Breast epithelium (tissue), 4 donors: ENCODE results near the gene SPEN. TPM values are rescaled to one million over a fixed set of nuclear protein-coding genes. Genes with fewer than 3 reads are reported as not detected.
A peak's percentile ranks its signal among the peaks of the same experiment; 100 is the strongest.

Source experiments
- DNase-seq, 2 donors: peaks; one replicate each; pipeline ENCODE4 v3.0.0-alpha.2; 2019; ENCODE audit warnings: low spot score in 2 of 2
- H3K27ac ChIP-seq, 2 donors: fragments of 200-600 bp; sonication (generic) in 1 of 2; one replicate each; pipeline ENCODE4 v1.5.1; 2016 to 2019; ENCODE audit warnings: mild to moderate bottlenecking in 1 of 2
- H3K27me3 ChIP-seq, 2 donors: fragments of 200-600 bp; sonication (generic) in 1 of 2; one replicate each; pipeline versions ENCODE4 v1.5.1 to v1.6.0; 2017 to 2019; ENCODE audit warnings: control low read depth in 1 of 2, mild to moderate bottlenecking in 1 of 2
- H3K36me3 ChIP-seq: fragments of 200-600 bp; one replicate; pipeline ENCODE4 v1.5.1; 2019
- H3K4me1 ChIP-seq, 2 donors: fragments of 200-600 bp; sonication (generic); one replicate each; pipeline ENCODE4 v1.5.1; 2016 to 2019; ENCODE audit warnings: control low read depth in 1 of 2
- H3K4me3 ChIP-seq, 3 donors: fragments of 200-600 bp; sonication (generic); 1 replicate in 2 of 3; 2 replicates in 1 of 3; pipeline ENCODE4 v1.5.1; 2016 to 2019; ENCODE audit warnings: mild to moderate bottlenecking in 3 of 3, moderate library complexity in 2 of 3
- H3K9me3 ChIP-seq, 2 donors: fragments of 200-600 bp; sonication (generic) in 1 of 2; one replicate each; pipeline ENCODE4 v1.5.1; 2016 to 2019; ENCODE audit warnings: control low read depth in 1 of 2
- POLR2A ChIP-seq: fragments of 450-650 bp; IDR thresholded peaks from one replicate; pipeline ENCODE4 v1.6.1; 2016; ENCODE audit warnings: antibody characterized with exemption, mild to moderate bottlenecking, moderate library complexity
- POLR2AphosphoS5 ChIP-seq, 3 donors: sonication (generic); formaldehyde crosslinking; IDR thresholded peaks; one replicate each; pipeline ENCODE4 v1.6.1; 2017; ENCODE audit warnings: antibody characterized with exemption in 3 of 3
- intact Hi-C: fragments of 100-400 bp; cut with DNase I; formaldehyde crosslinking; loops from one replicate; pipeline ENCODE4 v1.15.1; 2023; ENCODE audit warnings: low total_unique reads
- total RNA-seq, 3 donors: library from RNA; depleted of rRNA; stranded (reverse); fragments of >200 nt; gene quantifications; one replicate each; pipeline ENCODE4 v1.1.0, GENCODE V29; 2016
- TF ChIP-seq, protein P1 (sequence below), 3 donors: fragments of 450-650 bp; IDR thresholded peaks; one replicate each; pipeline ENCODE4 v1.5.1; 2016 to 2017; ENCODE audit warnings: antibody characterized with exemption in 3 of 3, mild to moderate bottlenecking in 3 of 3, moderate library complexity in 3 of 3

The SPEN gene
- total RNA-seq, 3 donors from 2014 or later = 46.9 to 56.6 (median 51.2) TPM

DNA sequence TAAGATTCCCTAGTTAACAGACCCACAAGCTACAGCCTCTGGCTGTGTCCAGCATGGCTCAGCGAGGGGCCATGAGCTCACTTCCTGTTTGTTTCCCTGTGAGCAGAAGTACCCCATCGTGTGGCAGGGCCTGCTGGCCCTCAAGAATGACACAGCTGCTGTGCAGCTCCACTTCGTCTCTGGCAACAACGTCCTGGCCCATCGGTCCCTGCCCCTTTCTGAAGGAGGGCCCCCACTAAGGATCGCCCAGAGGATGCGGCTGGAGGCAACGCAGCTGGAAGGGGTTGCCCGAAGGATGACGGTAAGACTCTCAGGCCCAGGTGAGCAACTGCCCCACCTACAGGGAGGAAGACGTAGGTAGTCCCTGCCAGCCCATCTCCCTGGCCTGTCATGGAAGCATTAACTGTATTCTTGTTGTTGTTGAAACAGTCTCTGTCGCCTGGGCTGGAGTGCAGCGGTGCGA lies 90.2 kb downstream of the SPEN start:
- Histone ChIP-seq H3K36me3 (peaks cover 7% of the 10 kb centered on the region), H3K9me3 (no peaks in the 10 kb centered on the region), H3K27ac (peak overlapping the region; percentile 13 to 69), H3K4me1 (peaks cover 0 to 7% of the 10 kb centered on the region in 2 donors), H3K4me3 (no peak overlapping the region), H3K27me3 (no peaks in the 10 kb centered on the region)
- DNase-seq = peak in 1 of 2 donors; percentile 11
- no peak for TF ChIP-seq POLR2A
- no peak for TF ChIP-seq POLR2AphosphoS5 (IDR thresholded peaks at IDR 0.05)
- TF ChIP-seq, protein P1, sequence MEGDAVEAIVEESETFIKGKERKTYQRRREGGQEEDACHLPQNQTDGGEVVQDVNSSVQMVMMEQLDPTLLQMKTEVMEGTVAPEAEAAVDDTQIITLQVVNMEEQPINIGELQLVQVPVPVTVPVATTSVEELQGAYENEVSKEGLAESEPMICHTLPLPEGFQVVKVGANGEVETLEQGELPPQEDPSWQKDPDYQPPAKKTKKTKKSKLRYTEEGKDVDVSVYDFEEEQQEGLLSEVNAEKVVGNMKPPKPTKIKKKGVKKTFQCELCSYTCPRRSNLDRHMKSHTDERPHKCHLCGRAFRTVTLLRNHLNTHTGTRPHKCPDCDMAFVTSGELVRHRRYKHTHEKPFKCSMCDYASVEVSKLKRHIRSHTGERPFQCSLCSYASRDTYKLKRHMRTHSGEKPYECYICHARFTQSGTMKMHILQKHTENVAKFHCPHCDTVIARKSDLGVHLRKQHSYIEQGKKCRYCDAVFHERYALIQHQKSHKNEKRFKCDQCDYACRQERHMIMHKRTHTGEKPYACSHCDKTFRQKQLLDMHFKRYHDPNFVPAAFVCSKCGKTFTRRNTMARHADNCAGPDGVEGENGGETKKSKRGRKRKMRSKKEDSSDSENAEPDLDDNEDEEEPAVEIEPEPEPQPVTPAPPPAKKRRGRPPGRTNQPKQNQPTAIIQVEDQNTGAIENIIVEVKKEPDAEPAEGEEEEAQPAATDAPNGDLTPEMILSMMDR (IDR thresholded peaks at IDR 0.05) = no peak
- intact Hi-C loops = no loop called here

DNA sequence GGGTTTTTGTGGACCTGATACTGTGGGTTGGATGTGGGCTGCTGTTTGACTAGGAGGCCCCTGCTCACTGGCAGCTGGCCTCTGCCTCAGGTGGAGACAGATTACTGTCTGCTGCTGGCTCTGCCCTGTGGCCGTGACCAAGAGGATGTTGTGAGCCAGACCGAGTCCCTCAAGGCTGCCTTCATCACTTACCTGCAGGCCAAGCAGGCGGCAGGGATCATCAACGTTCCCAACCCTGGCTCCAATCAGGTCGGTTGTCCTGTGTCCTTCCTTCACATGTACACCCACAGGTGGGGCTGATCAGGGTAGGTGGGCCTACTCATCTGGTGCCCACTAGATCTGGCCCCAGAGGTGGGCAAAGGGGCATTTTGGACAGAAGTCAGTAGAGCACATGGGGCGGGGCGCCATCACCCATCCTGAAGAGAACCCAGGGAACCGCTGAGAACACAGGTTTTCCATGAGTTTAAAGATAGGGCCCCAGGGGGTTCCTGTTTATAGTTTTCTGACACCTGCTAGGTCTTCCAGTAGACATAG lies 91.2 kb downstream of the SPEN start:
- DNase-seq = no peak
- Histone ChIP-seq H3K27me3 (no peaks in the 10 kb centered on the region), H3K4me3 (no peak overlapping the region), H3K36me3 (peaks cover 1% of the 10 kb centered on the region), H3K9me3 (no peaks in the 10 kb centered on the region), H3K4me1 (peaks cover 0 to 7% of the 10 kb centered on the region in 2 donors), H3K27ac (peak overlapping the region; percentile 34 to 62)
- intact Hi-C loops = no loop called here
- TF ChIP-seq, protein P1 (IDR thresholded peaks at IDR 0.05) = no peak
- TF ChIP-seq POLR2AphosphoS5 (IDR thresholded peaks at IDR 0.05) = no peak
- no peak for TF ChIP-seq POLR2A

DNA sequence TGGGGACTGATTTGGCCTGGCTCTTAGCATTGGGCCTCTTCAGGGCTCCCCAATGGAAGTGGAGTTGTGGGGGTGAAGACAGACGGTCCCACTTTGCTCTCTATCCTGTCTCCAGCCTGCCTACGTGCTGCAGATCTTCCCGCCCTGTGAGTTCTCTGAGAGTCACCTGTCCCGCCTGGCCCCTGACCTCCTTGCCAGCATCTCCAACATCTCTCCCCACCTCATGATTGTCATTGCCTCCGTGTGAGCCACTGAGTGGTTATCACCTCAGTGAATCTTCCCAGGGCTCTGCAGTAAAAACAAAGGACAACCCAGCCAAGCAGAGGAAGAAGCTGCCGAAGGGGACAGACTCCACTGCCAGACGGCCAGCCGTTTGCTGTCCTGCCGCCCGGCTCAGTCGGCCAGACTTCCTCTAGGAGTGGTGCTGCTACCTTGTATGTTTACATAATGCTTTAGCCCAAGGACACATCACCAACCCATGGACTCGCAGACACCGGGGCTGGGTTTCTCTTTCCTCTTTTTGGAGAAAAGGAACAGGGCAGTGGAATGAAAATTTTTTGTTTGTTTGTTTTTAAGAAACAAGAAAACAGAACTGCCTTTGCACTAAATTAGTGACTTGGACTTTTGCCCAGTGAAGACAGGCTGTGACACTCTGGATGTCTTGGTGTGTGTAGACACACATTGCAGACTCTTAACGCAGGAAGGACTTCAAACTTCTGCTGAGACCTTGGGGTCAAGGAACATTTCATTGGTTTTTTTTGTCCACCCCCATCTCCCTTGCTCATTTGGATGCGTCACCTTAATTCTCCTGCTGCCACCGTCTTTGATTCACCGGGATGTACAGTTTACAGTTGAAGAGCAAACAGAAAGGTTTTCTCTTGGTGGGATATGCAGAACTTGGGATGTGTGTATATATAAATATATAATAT lies 91.9 kb downstream of the SPEN start:
- TF ChIP-seq, protein P1 (IDR thresholded peaks at IDR 0.05) = no peak
- peak in 1 of 3 donors; percentile 19 for TF ChIP-seq POLR2AphosphoS5 (IDR thresholded peaks at IDR 0.05)
- peak in 1 of 2 donors; percentile 80 for DNase-seq

DNA sequence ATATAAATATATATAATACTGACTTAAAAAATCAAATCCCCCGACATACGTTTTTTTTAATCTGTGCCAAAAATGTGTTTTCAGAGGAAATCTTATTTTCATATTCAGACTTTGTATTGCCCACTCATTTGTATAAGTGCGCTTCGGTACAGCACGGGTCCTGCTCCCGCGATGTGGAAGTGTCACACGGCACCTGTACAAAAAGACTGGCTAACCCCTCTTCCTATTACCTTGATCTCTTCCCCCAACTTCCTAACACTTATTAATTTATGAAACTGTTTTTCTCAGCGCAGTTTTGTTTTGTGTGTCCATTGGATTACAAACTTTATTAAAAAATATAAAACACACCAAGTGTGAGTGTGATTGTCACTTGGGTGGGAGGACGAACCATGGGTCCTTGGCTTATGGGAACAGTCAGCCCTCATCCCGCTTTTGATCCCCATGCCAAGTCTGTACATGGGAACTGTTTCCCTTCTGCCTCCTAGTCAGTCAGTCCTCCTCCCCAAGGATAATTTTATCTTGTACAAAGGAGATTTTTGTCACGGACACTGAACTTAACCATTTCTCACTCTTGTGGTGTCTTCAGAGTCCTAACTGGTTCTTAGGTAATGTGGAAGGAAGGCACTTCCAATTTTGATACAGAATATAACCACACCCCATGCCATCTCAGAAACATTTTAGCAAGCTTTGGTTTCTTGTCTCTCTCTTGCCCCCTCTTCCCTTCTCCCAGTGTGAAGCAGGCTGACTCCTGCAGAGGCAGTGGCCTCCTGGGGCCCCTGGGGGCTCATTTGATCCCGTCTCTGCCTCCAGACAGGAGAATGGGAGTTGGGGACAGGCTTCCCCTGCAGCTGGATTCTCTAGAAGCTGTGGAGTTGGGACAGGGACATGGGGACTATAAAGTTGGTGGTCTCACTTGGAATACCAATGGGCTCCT lies 92.9 kb downstream of the SPEN start:
- peaks cover 5% of the 10 kb centered on the region for H3K36me3 ChIP-seq
- intact Hi-C loops = no loop called here
- peak overlapping the region in 1 of 2 donors; percentile 62 for H3K27ac ChIP-seq
- TF ChIP-seq POLR2A (no peak), POLR2AphosphoS5 (IDR thresholded peaks at IDR 0.05) (no peak)
- TF ChIP-seq, protein P1 (IDR thresholded peaks at IDR 0.05) = no peak
- no peak overlapping the region for H3K4me3 ChIP-seq
- no peak for DNase-seq
- peaks cover 0 to 7% of the 10 kb centered on the region in 2 donors for H3K4me1 ChIP-seq
- no peaks in the 10 kb centered on the region for H3K27me3 ChIP-seq
- H3K9me3 ChIP-seq = no peaks in the 10 kb centered on the region

More for the DNA sequence above, 91.9 kb downstream of the SPEN start:
- no peaks in the 10 kb centered on the region for H3K27me3 ChIP-seq
- intact Hi-C loops = no loop called here
- H3K4me3 ChIP-seq = no peak overlapping the region
- H3K9me3 ChIP-seq = no peaks in the 10 kb centered on the region
- peak overlapping the region; percentile 34 to 62 for H3K27ac ChIP-seq
- H3K4me1 ChIP-seq = peaks cover 0 to 7% of the 10 kb centered on the region in 2 donors
- peaks cover 4% of the 10 kb centered on the region for H3K36me3 ChIP-seq
